Measurements from ENCODE around the gene GNA14. TPM values are rescaled to one million over a fixed set of nuclear protein-coding genes. Genes with fewer than 3 reads are reported as not detected.

GNA14 gene
- total and polyA plus RNA-seq, 2 experiments from 2014 or later: 3.9 to 10.5 TPM

- Histone ChIP-seq H3K79me2 (replicated peaks; ENCODE audit: insufficient read depth) (no peaks in the 10 kb centered on the region), H3K27me3 (ENCODE audit: insufficient read depth) (no peaks in the 10 kb centered on the region), H3K4me2 (no peak overlapping the region), H4K20me1 (replicated peaks; ENCODE audit: insufficient read depth) (no peaks in the 10 kb centered on the region), H2AFZ (no peak overlapping the region), H3K4me1 (ENCODE audit: insufficient read depth) (no peaks in the 10 kb centered on the region), H3K4me3 (no peak overlapping the region), H3F3A (replicated peaks; ENCODE audit: low read depth) (no peaks in the 10 kb centered on the region), H3K9me2 (ENCODE audit: insufficient read depth) (no peaks in the 10 kb centered on the region), H3K36me3 (ENCODE audit: insufficient read depth) (no peaks in the 10 kb centered on the region), H3K27ac (ENCODE audit: low read depth) (no peak overlapping the region)
- TF ChIP-seq STAT1 (IDR thresholded peaks at IDR 0.05; ENCODE audit: unreplicated experiment) (no peak), CTCF (conservative IDR thresholded peaks at IDR 0.05; ENCODE audit: low read depth in 2 of 2) (no peak), EZH2 (IDR thresholded peaks at IDR 0.05; ENCODE audit: low read depth, unreplicated experiment) (no peak), POLR2AphosphoS5 (IDR thresholded peaks at IDR 0.05; ENCODE audit: low read depth) (no peak), CREB1 (CRISPR knock-in tag; IDR thresholded peaks at IDR 0.05; ENCODE audit: low read depth) (no peak), JUNB (IDR thresholded peaks at IDR 0.05; ENCODE audit: unreplicated experiment) (no peak), ZNF462 (CRISPR knock-in tag; IDR thresholded peaks at IDR 0.05) (no peak), ZNF331 (CRISPR knock-in tag; IDR thresholded peaks at IDR 0.05; ENCODE audit: low read depth) (no peak), REST (IDR thresholded peaks at IDR 0.05; ENCODE audit: unreplicated experiment) (no peak), ZNF114 (CRISPR knock-in tag; IDR thresholded peaks at IDR 0.05) (no peak), ETS1 (IDR thresholded peaks at IDR 0.05) (no peak), EZH2phosphoT487 (IDR thresholded peaks at IDR 0.05; ENCODE audit: unreplicated experiment) (no peak), NANOG (IDR thresholded peaks at IDR 0.05; ENCODE audit: borderline replicate concordance) (no peak)
- Mint-ChIP-seq H3K27me3 (ENCODE audit: insufficient read depth, low read depth, poor library complexity) (peaks cover 5% of the 10 kb centered on the region), H3K36me3 (ENCODE audit: low read depth) (peaks cover 34% of the 10 kb centered on the region), H3K4me1 (peaks cover 8% of the 10 kb centered on the region), H3K4me3 (no peak overlapping the region), H3K9me3 (peaks cover 32% of the 10 kb centered on the region), H3K27ac (no peak overlapping the region)
- ATAC-seq: no peak
- no peak for DNase-seq (ENCODE audit: low spot score)
Observed at GRCh38 chr9:77486968-77487367, 161.2 kb downstream of the GNA14 start.

Measured in GM23338 (cell line).